Small intestine (tissue), 7 donors: Measurements from ENCODE around the gene IQGAP3. TPM values are rescaled to one million over a fixed set of nuclear protein-coding genes. Genes with fewer than 3 reads are reported as not detected.

ENCODE experiments used
- DNase-seq, 2 donors: peaks; one replicate each; pipeline versions ENCODE4 v3.0.0 to v3.0.0-alpha.2; 2013
- FAIRE-seq: peaks from 2 replicates; lab custom pipeline; 2012; peaks lifted over from hg19 to GRCh38; lab: Jason Lieb, UNC
- H3K27ac ChIP-seq, 3 donors: one replicate each; pipeline ENCODE4 v1.5.1; 2013; ENCODE audit warnings: low read length in 2 of 3, mild to moderate bottlenecking in 2 of 3, control low read depth in 1 of 3, inconsistent platforms in 1 of 3, low read depth in 1 of 3, moderate library complexity in 1 of 3
- H3K27me3 ChIP-seq, 3 donors: one replicate each; pipeline ENCODE4 v1.6.1; 2013; ENCODE audit warnings: low read length in 3 of 3, inconsistent platforms in 1 of 3; ENCODE audit not compliant: control insufficient read depth in 3 of 3, insufficient read depth in 3 of 3
- H3K36me3 ChIP-seq, 3 donors: one replicate each; pipeline ENCODE4 v1.6.1; 2013; ENCODE audit warnings: low read length in 3 of 3, inconsistent platforms in 1 of 3, low read depth in 1 of 3, mild to moderate bottlenecking in 1 of 3, moderate library complexity in 1 of 3; ENCODE audit not compliant: control insufficient read depth in 3 of 3, insufficient read depth in 2 of 3
- H3K4me1 ChIP-seq, 3 donors: one replicate each; pipeline ENCODE4 v1.6.1; 2013; ENCODE audit warnings: low read length in 2 of 3, inconsistent platforms in 1 of 3, low read depth in 1 of 3, mild to moderate bottlenecking in 1 of 3, moderate library complexity in 1 of 3; ENCODE audit not compliant: control insufficient read depth in 3 of 3, insufficient read depth in 2 of 3
- H3K4me3 ChIP-seq, 3 donors: one replicate each; pipeline ENCODE4 v1.5.1; 2013; ENCODE audit warnings: low read length in 3 of 3, control low read depth in 1 of 3, inconsistent platforms in 1 of 3, low read depth in 1 of 3, mild to moderate bottlenecking in 1 of 3, moderate library complexity in 1 of 3
- H3K9me3 ChIP-seq, 2 donors: one replicate each; pipeline ENCODE4 v1.6.1; 2013; ENCODE audit warnings: low read depth in 1 of 2, low read length in 1 of 2; ENCODE audit not compliant: control insufficient read depth in 2 of 2, insufficient read depth in 1 of 2
- WGBS, 3 donors: extraction: QIAGEN DNeasy Blood & Tissue Kit; methylation state at CpG; one replicate each; pipeline ENCODE4 v1.1.7; 2013; 5-methylcytosine and 5-hydroxymethylcytosine counted together
- polyA plus RNA-seq, 4 donors: library from polyadenylated mRNA; stranded (reverse) in 3 of 4; unstranded in 1 of 4; fragments of 200-250 nt in 3 of 4; fragments of 120-200 nt in 1 of 4; gene quantifications; one replicate each; pipeline versions ENCODE4 v1.2.1 to v1.2.3, GENCODE V29; 2013
- donor health status: healthy with polysubstance abuse.
- donor health status: control.
- donor health status: control.
- donor health status: Bipolar disorder and iron deficiency.
- donor health status: healthy.

The IQGAP3 gene
- polyA plus RNA-seq, 4 donors: 0.54 to 13.8 (median 7.3) TPM

- Histone ChIP-seq H3K27ac (peak overlapping the region; percentile 56 to 86 (median 82)), H3K9me3 (no peaks in the 10 kb centered on the region), H3K27me3 (no peaks in the 10 kb centered on the region), H3K4me1 (peaks cover 0 to 20% (median 0%) of the 10 kb centered on the region in 3 donors), H3K36me3 (peaks cover 0 to 3% (median 0%) of the 10 kb centered on the region in 3 donors), H3K4me3 (peak overlapping the region in 2 of 3 donors; percentile 43 to 60)
- DNase-seq (peak; percentile 90 to 93), FAIRE-seq (no peak)
- 7 to 10% (median 9%) methylated on average over 4 of the region's 4 CpGs for WGBS, 3 donors
These were observed 1.0 kb downstream of the IQGAP3 start for GRCh38 chr1:156571261-156571852.

- FAIRE-seq (no peak), DNase-seq (no peak)
- Histone ChIP-seq H3K27ac (no peak overlapping the region), H3K4me1 (peaks cover 0 to 16% (median 0%) of the 10 kb centered on the region in 3 donors), H3K27me3 (no peaks in the 10 kb centered on the region), H3K36me3 (peaks cover 0 to 22% (median 0%) of the 10 kb centered on the region in 3 donors), H3K9me3 (no peaks in the 10 kb centered on the region), H3K4me3 (no peak overlapping the region)
- WGBS, 3 donors: 90 to 96% (median 94%) methylated on average over 4 of the region's 4 CpGs
These were observed 5.9 kb downstream of the IQGAP3 start for GRCh38 chr1:156566436-156566835.

GRCh38 chr1:156565519-156565918, 6.8 kb downstream of the IQGAP3 start:
- no peak overlapping the region for H3K27ac ChIP-seq
- FAIRE-seq (no peak), DNase-seq (no peak)
- H3K27me3 ChIP-seq: no peaks in the 10 kb centered on the region
- H3K9me3 ChIP-seq: no peaks in the 10 kb centered on the region
- WGBS, 3 donors: 91 to 97% (median 97%) methylated on average over 2 of the region's 2 CpGs
- H3K36me3 ChIP-seq: peaks cover 0 to 29% (median 0%) of the 10 kb centered on the region in 3 donors
- H3K4me1 ChIP-seq: peaks cover 0 to 7% (median 0%) of the 10 kb centered on the region in 3 donors
- H3K4me3 ChIP-seq: no peak overlapping the region

GRCh38 chr1:156560585-156561163, 11.7 kb downstream of the IQGAP3 start:
- H3K27ac ChIP-seq: no peak overlapping the region
- DNase-seq (no peak), FAIRE-seq (no peak)
- 75 to 80% (median 76%) methylated on average over 5 of the region's 5 CpGs for WGBS, 3 donors
- H3K36me3 ChIP-seq: peaks cover 0 to 47% (median 0%) of the 10 kb centered on the region in 3 donors
- H3K27me3 ChIP-seq: no peaks in the 10 kb centered on the region
- H3K4me3 ChIP-seq: no peak overlapping the region
- H3K9me3 ChIP-seq: no peaks in the 10 kb centered on the region
- peaks cover 0 to 3% (median 0%) of the 10 kb centered on the region in 3 donors for H3K4me1 ChIP-seq

GRCh38 chr1:156559797-156560385, 12.5 kb downstream of the IQGAP3 start:
- Histone ChIP-seq H3K4me3 (no peak overlapping the region), H3K9me3 (no peaks in the 10 kb centered on the region), H3K4me1 (peaks cover 0 to 3% (median 0%) of the 10 kb centered on the region in 3 donors), H3K27me3 (no peaks in the 10 kb centered on the region), H3K27ac (no peak overlapping the region), H3K36me3 (peaks cover 0 to 47% (median 0%) of the 10 kb centered on the region in 3 donors)
- WGBS, 3 donors: 70 to 82% (median 82%) methylated on average over 5 of the region's 5 CpGs
- no peak for FAIRE-seq
- DNase-seq: no peak

GRCh38 chr1:156559086-156559796, 13.1 kb downstream of the IQGAP3 start:
- FAIRE-seq (no peak), DNase-seq (no peak)
- H3K36me3 ChIP-seq: peaks cover 0 to 52% (median 0%) of the 10 kb centered on the region in 3 donors
- no peaks in the 10 kb centered on the region for H3K9me3 ChIP-seq
- peaks cover 0 to 3% (median 0%) of the 10 kb centered on the region in 3 donors for H3K4me1 ChIP-seq
- no peak overlapping the region for H3K27ac ChIP-seq
- WGBS, 3 donors: 91 to 93% (median 92%) methylated on average over 7 of the region's 8 CpGs
- H3K4me3 ChIP-seq: no peak overlapping the region
- no peaks in the 10 kb centered on the region for H3K27me3 ChIP-seq

GRCh38 chr1:156556354-156556753, 16.0 kb downstream of the IQGAP3 start:
- no peaks in the 10 kb centered on the region for H3K9me3 ChIP-seq
- H3K27me3 ChIP-seq: no peaks in the 10 kb centered on the region
- no peaks in the 10 kb centered on the region for H3K4me1 ChIP-seq
- FAIRE-seq: no peak
- WGBS, 3 donors: 80 to 81% (median 81%) methylated on average over 9 of the region's 9 CpGs
- DNase-seq: no peak
- H3K27ac ChIP-seq: no peak overlapping the region
- no peak overlapping the region for H3K4me3 ChIP-seq
- H3K36me3 ChIP-seq: peaks cover 0 to 47% (median 0%) of the 10 kb centered on the region in 3 donors

GRCh38 chr1:156555715-156556114, 16.6 kb downstream of the IQGAP3 start:
- Histone ChIP-seq H3K4me3 (no peak overlapping the region), H3K27ac (no peak overlapping the region), H3K27me3 (no peaks in the 10 kb centered on the region), H3K4me1 (no peaks in the 10 kb centered on the region), H3K9me3 (no peaks in the 10 kb centered on the region), H3K36me3 (peaks cover 0 to 46% (median 0%) of the 10 kb centered on the region in 3 donors)
- FAIRE-seq (no peak), DNase-seq (no peak)
- 56 to 92% (median 85%) methylated on average over 2 of the region's 2 CpGs for WGBS, 3 donors
